Hindlimb muscle (tissue), 1 donor: ENCODE measurements around the gene TMIE. TPM values are rescaled to one million over a fixed set of nuclear protein-coding genes. Genes with fewer than 3 reads are reported as not detected.
A peak's percentile ranks its signal among the peaks of the same experiment; 100 is the strongest.
"Not testable (repeated sequence)": the region's sequence is repeated elsewhere in the genome, so short reads cannot be mapped to it uniquely, and the experiment has no call there.

ENCODE experiments used
- DNase-seq: peaks from one replicate; pipeline ENCODE4 v3.0.0-alpha.2; 2013
- polyA plus RNA-seq: library from polyadenylated mRNA; unstranded; fragments of 120-200 nt; gene quantifications from one replicate; pipeline ENCODE4 v1.2.1, GENCODE V29; 2013; ENCODE audit not compliant: insufficient read length

The TMIE gene
- polyA plus RNA-seq, 1 donor: 0.63 TPM

GRCh38 chr3:46725621-46726314 lies 24.6 kb downstream of the TMIE start:
- DNase-seq: no peak

- DNase-seq: no peak
Measured at GRCh38 chr3:46729038-46729437, 27.8 kb downstream of the TMIE start.

- DNase-seq: no peak
Measured at GRCh38 chr3:46730819-46731218, 29.6 kb downstream of the TMIE start.

GRCh38 chr3:46731795-46732194 lies 30.6 kb downstream of the TMIE start:
- DNase-seq: no peak

GRCh38 chr3:46733026-46733800 lies 32.0 kb downstream of the TMIE start:
- no peak for DNase-seq

- no peak for DNase-seq
Measured at GRCh38 chr3:46734773-46735172, 33.6 kb downstream of the TMIE start.

GRCh38 chr3:46736006-46736872 lies 35.0 kb downstream of the TMIE start:
- DNase-seq: no peak

- DNase-seq: no peak
Measured at GRCh38 chr3:46737329-46737731, 36.1 kb downstream of the TMIE start.

GRCh38 chr3:46739565-46739964 lies 38.4 kb downstream of the TMIE start:
- DNase-seq: not testable (repeated sequence)

GRCh38 chr3:46742992-46743585 lies 41.9 kb downstream of the TMIE start:
- DNase-seq: no peak

GRCh38 chr3:46746711-46747110 lies 45.5 kb downstream of the TMIE start:
- DNase-seq: no peak

- DNase-seq: peak; percentile 11
Measured at GRCh38 chr3:46748170-46748569, 47.0 kb downstream of the TMIE start.

GRCh38 chr3:46749129-46749528 lies 47.9 kb downstream of the TMIE start:
- DNase-seq: no peak

GRCh38 chr3:46750555-46751038 lies 49.4 kb downstream of the TMIE start:
- DNase-seq: no peak

GRCh38 chr3:46753127-46753526 lies 51.9 kb downstream of the TMIE start:
- DNase-seq: not testable (repeated sequence)

- no peak for DNase-seq
Measured at GRCh38 chr3:46755646-46756045, 54.5 kb downstream of the TMIE start.

GRCh38 chr3:46756642-46757041 lies 55.5 kb downstream of the TMIE start:
- DNase-seq: no peak

GRCh38 chr3:46759239-46760167 lies 58.3 kb downstream of the TMIE start:
- no peak for DNase-seq
